GM18873 (cell line): Measurements from ENCODE around the gene PEX26.
"Not testable (repeated sequence)": the region's sequence is repeated elsewhere in the genome, so short reads cannot be mapped to it uniquely, and the experiment has no call there.

Experiments
- ATAC-seq: cut with Tn5 transposase; IDR thresholded peaks from one replicate; pipeline ENCODE4 v1.9.1; 2021; ENCODE audit warnings: mild to moderate bottlenecking, moderate library complexity, moderate number of reproducible peaks; ENCODE audit not compliant: unreplicated experiment, low FRiP score

Gene PEX26

DNA sequence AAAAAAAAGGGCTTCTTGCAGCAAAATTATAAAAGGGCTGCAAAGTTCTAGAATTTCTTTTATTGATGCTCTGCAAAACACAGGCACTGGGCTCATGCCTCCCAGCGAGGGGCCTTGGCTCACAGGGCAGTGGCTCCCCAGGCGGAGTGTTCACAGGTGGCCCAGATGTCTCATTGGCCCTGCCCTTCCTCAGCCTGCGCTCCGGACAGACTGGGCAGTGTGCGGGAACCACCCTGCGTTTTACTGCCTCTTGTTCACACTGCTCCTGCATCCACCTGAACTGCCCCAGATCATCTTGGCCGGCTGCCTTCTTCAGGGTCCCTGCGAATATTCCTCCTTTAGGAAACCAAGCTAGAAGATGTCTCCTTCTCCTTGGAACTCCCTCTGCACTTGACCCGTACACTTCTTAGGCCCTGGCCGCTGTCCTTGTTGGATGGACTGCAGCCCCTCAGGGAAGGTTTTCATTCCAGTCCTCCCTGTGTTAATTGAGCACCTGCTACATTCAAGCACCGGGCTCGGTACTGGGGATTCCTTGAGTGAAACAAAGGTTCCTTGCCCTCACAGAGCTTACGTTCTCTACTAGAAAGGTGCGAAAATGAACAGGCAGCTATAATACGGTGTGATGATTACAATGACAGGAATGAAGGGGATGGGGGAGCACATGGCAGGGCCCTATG, 37.3 kb downstream of the PEX26 start:
- no peak for ATAC-seq

DNA sequence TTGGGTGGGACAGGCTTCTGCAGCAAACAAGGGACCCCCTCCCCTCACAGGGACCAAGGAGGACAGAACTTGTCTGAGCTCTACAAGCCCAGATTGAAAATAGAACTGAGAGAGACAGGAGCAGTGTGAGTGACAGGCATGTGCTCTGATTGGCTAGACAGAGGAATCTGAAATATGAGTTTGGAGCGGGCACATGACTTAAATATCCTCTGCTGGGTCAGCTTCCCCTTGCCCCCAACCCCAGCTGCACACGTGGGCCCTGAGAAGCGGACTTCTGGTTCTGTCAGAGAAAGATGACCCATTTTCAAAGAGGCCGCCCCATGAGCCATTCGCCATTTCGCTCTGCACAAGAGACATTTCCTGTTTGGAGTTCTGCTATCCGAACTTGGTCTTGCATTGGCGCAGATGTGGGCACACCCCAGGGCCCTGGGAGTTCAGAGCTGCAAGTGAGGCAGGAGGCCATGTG, 38.1 kb downstream of the PEX26 start:
- no peak for ATAC-seq

DNA sequence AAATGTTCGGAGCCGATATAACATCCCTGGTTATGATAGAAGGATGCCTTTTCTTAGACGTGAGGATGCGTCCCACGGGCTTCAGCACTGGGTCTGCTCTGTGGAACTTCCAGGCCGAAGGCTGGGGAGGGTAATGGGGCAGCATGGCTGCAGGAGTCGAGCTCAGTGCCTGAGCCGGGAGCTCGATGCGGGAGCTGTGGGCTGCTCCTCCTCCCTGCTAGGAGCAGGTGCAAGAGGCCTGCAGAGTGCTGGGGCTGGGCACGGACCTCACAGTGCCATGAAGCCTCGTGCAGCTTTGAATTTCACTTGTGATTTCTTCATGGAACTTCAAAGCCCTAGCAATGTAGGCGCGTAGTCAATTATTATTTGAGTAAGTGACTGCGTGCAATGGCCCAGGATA, 38.8 kb downstream of the PEX26 start:
- no peak for ATAC-seq

DNA sequence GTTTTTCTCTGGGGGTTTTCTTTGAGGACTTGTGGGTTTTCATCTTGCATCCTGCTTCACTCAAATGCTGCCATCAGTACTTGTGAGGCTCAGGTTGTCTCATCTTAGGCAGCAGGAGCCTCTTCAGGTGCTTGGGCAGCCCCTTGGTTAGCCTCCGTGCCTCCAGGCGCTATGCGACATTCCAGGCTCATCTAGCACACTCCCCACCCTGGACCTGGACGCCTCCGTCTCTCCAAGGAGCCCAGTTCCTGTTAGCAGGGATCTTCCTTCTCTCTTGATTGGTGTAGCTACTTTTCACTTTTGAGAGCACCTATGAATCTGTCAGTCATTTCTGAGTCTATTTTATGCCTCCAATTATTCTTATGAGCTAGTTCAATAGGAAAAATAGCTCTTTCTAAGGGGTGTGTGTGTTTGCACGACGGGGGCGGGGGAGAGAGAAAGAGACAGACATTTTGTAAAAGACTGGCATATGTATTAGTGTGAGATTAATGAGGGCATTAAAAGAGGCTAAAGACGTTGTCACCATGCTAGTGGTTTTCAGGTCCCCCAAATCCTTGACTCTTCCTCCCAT, 40.6 kb downstream of the PEX26 start:
- ATAC-seq, result no peak

DNA sequence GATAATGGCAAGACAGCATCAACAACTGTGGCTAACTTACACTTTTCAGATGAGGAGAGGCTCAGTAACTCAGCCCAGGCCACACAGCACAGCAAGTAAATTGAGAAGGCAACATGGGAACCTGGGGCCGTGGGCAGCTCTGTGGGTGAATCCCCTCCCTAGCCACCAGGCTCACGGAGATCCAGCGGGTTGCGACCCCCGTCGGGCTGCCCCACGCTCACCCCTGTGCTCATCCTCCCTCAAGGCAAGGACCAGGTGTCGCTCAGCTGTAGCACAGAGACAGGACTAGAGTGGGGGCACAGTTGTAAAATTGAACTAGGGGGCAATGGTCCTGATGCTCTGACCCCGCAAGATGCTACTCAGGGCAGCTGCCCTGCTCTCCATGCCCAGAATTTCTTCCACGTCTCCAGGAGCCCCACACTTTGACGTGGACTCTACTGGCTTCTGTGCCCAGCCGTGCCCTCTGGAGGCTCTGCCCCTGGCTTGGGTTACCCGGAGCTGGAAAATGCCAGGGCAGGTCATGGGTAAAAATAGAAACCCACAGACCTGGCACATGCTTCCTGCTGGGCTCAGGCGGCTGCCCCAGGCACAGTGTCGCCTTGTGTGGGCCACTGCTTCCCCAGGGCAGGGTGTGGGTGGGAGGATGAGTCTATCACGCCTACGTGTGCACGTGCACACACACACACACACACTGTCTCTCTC, 41.8 kb downstream of the PEX26 start:
- no peak for ATAC-seq

DNA sequence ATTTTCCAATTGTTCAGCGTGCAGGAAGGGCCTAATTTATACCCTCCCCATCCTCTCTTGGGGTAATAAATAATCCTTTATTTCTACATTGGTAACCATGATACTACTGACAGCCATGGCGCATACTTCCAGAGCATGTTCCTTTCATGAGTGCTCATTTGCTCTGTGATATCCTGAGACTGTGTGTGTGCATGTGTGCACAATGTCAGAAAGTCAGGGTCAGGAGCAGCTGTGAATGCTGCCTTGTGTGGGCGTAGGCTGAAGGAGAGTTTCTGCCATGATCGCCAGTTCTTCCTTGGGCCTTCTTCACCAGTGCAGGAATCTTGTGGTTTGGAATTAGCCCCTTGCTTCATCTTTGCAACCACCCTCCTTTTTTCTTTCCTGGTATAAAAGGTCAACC, 43.1 kb downstream of the PEX26 start:
- ATAC-seq, result no peak

DNA sequence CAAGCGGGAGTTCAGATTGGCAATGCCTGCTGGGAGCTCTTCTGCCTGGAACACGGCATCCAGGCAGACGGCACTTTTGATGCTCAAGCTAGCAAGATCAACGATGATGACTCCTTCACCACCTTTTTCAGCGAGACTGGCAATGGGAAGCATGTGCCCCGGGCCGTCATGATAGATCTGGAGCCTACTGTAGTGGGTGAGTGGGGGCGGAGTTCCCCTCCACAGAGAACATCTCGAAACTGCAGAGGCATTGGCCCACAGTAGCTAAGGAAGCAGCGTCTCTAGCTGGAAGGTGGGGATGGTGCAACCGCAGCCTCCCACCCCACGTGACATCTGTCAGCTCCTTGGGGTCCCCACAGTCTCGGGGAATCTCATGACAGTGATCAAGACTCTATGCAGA, 43.7 kb downstream of the PEX26 start:
- ATAC-seq, result no peak

DNA sequence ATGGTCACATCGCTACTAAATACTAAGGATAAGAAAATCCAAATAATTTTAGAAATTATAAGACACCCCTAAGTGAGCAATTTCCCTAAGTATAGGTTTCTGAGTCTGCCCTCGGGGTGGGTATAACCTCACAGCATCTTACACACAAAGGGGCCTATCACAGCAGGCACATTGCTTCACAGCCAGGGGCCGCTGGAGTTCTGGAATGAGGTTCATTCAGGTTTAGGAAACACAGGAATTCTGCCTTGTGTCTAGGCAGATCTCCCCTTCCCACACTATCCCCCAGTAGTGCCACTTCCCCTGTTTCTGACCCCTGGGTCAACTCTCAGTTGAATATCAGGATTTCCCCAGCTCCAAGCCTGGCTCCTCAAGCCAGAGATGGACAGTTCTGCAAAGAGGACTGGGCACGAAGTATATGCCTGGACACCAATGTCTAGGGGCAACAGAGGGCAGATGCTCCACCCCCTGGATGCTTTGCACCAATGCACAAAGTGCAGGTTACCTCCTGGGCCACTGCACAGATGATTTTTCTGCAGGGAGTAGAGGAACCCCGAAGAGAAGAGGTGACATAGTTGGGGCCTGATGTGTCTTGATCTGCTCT, 44.3 kb downstream of the PEX26 start:
- ATAC-seq, result no peak

DNA sequence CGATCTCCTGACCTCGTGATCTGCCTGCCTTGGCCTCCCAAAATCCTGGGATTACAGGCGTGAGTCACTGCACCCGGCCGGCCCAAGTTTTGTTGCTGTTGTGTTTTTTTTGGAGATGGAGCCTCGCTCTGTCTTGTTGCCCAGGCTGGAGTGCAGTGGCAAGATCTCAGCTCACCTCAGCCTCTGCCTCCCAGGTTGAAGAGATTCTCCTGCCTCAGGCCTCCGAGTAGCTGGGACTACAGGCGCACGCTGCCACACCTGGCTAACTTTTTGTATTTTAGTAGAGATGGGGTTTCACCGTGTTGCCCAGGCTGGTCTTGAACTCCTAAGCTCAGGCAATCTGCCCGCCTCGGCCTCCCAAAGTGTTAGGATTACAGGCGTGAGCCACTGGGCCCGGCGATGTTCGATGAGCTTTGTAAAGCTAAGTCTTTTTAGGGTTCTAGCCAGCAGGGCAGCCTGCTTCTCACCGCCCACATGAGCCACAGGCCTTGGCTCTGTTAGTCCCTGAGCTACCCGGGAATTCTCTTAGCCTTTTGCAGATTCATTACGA, 45.8 kb downstream of the PEX26 start:
- not testable (repeated sequence) for ATAC-seq

DNA sequence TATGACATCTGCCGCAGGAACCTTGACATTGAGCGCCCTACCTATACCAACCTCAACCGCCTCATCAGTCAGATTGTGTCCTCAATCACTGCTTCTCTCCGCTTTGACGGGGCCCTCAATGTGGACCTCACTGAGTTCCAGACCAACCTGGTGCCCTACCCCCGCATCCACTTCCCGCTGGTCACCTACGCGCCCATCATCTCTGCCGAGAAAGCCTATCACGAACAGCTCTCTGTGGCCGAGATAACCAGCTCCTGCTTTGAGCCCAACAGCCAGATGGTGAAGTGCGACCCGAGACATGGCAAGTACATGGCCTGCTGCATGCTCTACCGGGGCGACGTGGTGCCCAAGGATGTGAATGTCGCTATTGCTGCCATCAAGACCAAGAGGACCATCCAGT, 48.8 kb downstream of the PEX26 start:
- ATAC-seq, result no peak

DNA sequence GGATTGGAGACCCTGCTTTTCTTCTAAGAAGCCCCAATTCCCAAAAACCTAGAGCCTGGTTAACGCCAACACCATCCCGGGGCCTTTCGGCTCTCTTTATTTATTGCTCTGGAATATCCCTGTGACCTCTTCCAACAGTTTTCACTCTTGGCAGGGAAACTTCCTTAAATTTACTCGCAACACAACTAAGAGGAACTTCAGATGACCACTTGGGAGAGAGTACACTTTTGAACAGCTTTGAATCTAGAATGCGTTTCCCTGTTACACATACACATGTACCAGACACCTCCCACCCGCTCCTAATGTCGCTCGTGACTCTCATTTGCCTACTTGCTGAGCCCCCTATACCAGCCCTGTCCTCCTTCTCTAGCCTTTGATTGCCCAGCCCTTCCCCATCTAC, 52.2 kb downstream of the PEX26 start:
- ATAC-seq, result no peak

DNA sequence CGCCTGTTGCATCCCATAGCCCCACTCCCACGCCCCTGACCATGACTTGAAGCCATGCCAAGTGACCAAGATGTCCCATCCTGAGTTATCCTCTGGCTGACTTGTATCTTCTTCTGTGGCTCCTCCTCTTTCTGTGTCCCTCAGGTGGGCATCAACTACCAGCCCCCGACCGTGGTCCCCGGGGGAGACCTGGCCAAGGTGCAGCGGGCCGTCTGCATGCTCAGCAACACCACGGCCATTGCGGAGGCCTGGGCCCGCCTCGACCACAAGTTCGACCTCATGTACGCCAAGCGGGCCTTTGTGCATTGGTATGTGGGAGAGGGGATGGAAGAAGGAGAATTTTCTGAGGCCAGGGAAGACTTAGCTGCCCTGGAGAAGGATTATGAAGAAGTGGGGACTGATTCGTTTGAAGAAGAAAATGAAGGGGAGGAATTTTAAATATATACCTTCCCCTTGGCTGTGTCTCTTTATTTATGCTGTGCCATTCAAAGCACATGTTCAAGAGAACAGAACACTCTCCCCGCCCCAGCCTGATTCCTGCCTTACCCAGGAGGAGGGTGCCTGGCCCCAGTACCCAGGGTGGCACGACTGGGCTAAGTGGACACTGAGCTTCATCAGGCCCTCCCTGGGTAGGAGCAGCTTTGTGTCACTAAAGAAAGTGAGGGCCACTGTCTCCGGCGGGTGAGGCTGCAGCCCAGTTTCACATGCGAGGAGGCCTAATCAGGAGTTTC, 53.1 kb downstream of the PEX26 start:
- ATAC-seq, result no peak

DNA sequence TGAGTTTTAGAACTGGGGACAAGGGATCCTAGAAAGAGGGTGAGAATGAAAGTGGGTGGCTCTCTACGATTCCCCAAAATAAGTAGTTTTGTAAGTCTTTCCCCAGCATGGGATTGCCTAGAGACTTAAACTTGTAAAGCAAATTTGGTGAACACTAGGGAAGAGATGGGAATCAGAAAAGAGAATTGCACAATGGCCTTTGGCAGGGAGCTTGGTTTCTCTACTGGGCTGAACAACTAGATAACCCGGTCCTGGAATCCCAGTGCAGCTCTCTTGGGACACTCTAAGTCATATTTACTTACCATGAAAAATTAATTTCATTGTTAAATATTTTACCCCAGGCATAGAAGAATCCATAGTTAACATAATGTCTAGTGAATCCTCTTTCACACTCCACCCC, 55.7 kb downstream of the PEX26 start:
- ATAC-seq, result no peak

DNA sequence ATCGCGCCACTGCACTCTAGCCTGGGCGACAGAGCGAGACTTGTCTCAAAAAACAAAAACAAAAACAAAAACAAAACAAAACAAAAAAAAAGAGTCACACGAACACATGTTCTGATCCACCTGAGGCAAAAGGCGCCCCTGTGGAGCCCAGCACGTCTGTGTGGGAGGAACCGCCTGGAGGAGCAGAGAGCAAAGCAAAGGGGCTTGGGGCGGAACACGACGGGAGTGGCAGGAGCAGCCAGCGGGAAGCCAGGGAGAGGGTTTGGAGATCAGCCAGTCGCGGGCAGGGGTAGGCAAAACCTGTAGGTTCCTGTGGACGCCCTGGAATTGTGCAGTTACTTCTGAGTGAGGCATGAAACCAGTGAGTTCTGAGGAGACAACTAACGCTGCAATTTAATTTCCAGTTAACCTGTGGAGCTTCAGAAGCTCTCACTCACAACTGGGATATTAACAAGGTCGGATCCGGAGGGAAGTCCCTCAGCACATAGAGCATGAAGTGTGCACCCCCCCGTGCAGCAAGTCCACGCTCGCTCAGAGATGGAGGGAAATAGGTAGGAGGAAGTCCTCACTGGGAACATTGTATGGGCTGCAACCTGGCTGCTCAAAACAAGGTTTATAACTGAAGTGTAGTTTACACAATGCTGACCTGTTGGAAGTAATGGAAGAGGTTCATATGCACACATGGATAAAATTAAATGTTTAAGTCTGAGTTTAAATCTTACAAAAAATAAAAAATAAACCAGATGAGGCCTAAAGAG, 59.0 kb downstream of the PEX26 start:
- no peak for ATAC-seq

DNA sequence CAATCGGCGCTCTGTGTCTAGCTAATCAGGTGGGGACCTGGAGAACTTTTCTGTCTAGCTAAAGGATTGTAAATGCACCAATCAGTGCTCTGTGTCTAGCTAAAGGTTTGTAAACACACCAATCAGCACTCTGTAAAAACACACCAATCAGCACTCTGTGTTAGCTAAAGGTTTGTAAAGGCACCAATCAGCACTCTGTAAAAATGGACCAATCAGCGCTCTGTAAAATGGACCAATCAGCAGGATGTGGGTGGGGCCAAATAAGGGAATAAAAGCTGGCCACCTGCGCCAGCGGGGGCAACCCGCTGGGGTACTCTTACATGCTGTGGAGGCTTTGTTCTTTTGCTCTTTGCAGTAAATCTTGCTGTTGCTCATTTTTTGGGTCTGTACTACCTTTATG, 63.2 kb downstream of the PEX26 start:
- not testable (repeated sequence) for ATAC-seq

DNA sequence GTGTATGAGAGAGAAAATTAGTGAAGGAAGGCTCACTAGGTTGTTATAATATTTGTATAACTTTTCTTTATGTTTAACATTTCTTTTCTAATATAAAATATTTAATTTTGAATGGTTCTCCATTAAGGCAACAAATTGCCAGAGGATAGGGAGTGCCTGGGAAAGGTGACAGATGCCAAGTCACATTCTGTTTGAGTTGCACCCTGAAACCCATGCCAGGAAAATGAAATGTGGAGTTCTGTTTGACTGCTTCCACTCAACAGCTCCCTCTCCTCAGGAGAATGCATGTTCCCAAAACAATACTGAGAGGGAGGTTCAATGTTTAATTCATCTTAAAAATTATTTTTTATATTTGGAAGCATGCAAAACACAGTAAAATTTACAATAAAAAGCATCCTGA, 66.3 kb downstream of the PEX26 start:
- ATAC-seq, result no peak

DNA sequence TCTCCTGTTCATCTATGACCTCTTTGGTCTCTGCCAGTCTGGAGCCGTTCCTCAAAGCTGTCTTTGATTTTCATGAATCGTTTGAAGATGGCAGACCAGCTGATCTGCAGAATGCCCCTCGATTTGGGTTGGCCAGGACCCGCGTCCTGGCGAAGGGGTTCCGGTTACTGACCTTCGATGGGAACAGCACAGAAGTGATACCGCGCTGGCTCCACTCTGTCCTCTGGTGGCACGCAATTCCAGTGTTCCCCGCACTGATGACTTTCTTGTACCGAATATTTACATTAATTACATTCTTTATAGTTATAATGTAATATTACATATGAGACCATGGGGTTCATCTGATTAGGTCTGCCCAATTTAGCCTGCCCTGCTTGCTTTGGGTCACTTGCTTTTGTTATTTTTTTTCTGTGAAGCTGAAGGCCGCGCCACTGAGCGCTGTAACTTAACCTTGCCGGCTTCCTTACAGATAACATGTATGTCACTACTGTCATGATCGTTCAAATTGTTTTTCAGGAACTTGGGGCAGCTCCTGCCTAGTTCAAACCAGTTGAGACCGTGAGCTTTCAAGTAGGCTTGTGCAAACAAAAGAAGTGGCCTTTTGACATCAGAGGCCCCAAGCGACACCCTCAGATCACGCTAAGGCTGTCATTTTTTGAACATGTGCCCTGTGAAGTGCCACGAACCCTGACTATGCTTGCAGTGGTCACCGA, 68.0 kb downstream of the PEX26 start:
- no peak for ATAC-seq

DNA sequence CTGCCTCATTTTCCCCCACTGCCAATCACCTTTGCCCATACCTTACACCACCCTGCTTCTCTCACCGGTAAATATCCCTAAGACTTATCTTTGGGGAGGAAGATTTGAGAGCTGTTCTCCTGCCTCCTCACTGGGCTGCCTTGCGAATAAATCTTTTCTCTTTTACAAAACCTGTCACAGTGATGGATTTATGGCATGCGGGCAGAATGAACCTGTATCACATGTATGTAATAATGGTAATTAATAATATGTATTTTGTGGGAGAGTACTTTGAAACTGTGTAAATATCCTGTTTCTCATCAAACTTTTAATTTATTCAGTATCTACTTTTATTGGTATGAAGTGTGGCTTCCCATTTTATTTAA, 68.6 kb downstream of the PEX26 start:
- ATAC-seq, result no peak

DNA sequence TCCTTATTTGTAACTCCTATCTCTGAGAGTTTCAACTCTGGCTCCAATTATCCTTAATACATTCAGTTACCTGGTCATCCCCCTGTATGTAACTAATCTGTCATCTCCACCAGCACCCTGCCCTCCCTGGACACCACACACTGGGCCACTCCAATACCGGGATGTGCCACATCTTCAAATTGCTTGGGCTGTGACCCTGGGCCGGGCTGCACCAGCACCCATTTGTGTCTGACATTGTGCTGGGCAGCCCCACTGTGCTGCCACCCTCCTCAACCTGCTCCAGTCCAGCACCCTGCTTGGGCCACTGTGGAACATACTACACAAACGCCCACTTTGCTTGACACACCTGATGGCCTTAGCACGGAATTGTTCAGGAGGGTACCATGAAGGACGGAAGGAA, 70.0 kb downstream of the PEX26 start:
- ATAC-seq, result no peak
